GM23338 (cell line): ENCODE measurements around the gene ATP8B4. TPM values are rescaled to one million over a fixed set of nuclear protein-coding genes. Genes with fewer than 3 reads are reported as not detected.

Experiments used
- CREB1 ChIP-seq: fragments of 250-450 bp; sonication (Bioruptor Pico); IDR thresholded peaks from 2 replicates; pipeline ENCODE4 v1.5.0; 2020; ENCODE audit warnings: low read depth, mild to moderate bottlenecking, moderate library complexity
- CTCF ChIP-seq, 2 experiments: fragments of 200-600 bp in 1 of 2; sonication (generic) in 1 of 2; conservative IDR thresholded peaks; 2 replicates each; pipeline versions ENCODE4 v1.5.1 to v1.6.1; 2016 to 2017; ENCODE audit warnings: antibody characterized with exemption in 2 of 2, low read depth in 2 of 2, mild to moderate bottlenecking in 2 of 2, moderate library complexity in 1 of 2
- ETS1 ChIP-seq: IDR thresholded peaks from 2 replicates; pipeline ENCODE4 v1.6.1; 2016; ENCODE audit warnings: antibody characterized with exemption
- POLR2AphosphoS5 ChIP-seq: IDR thresholded peaks from 2 replicates; pipeline ENCODE4 v1.6.1; 2016; ENCODE audit warnings: antibody characterized with exemption, low read depth
- REST ChIP-seq: IDR thresholded peaks from one replicate; pipeline ENCODE4 v1.6.1; 2018; ENCODE audit warnings: antibody characterized with exemption; ENCODE audit not compliant: unreplicated experiment
- STAT1 ChIP-seq: IDR thresholded peaks from one replicate; pipeline ENCODE4 v1.6.1; 2016; ENCODE audit warnings: antibody characterized with exemption; ENCODE audit not compliant: unreplicated experiment
- ZNF462 ChIP-seq: fragments of 250-450 bp; sonication (Bioruptor Pico); IDR thresholded peaks from 2 replicates; pipeline ENCODE4 v1.5.0; 2020; ENCODE audit warnings: mild to moderate bottlenecking, moderate library complexity
- polyA plus RNA-seq: library from polyadenylated mRNA; unstranded; fragments of >200 nt; fragmentation: Nextera tagmentation; extraction: Ambion mirVana; gene quantifications from 2 replicates; pipeline ENCODE4 v1.2.1, GENCODE V29; 2016
- total RNA-seq: library from RNA; depleted of rRNA; stranded (reverse); fragments of >200 nt; shearing (Covaris generic); gene quantifications from 2 replicates; pipeline ENCODE4 v1.2.3, GENCODE V29; 2014

ATP8B4 gene
- total and polyA plus RNA-seq, 2 experiments from 2014 or later, result 0.24 TPM; not detected in 1

GRCh38 chr15:50053055-50053856 is 65.8 kb downstream of the ATP8B4 start (continued):
- TF ChIP-seq ZNF462, result no peak
- TF ChIP-seq REST, result no peak
- no peak for TF ChIP-seq POLR2AphosphoS5
- no peak for TF ChIP-seq CREB1 (CRISPR knock-in tag)
- TF ChIP-seq STAT1, result no peak
- TF ChIP-seq CTCF (conservative IDR thresholded peaks at IDR 0.05; ENCODE audit: low read depth in 2 of 2), result no peak
- TF ChIP-seq ETS1, result no peak
